Inflammatory macrophage treated with lipopolysaccharide for 1 hour (primary cell): Measurements from ENCODE around the gene SLC7A14.

Experiments
- DNase-seq, 2 donors: peaks; one replicate each; pipeline ENCODE4 v3.0.0-alpha.2; 2020 to 2022

The SLC7A14 gene

DNA sequence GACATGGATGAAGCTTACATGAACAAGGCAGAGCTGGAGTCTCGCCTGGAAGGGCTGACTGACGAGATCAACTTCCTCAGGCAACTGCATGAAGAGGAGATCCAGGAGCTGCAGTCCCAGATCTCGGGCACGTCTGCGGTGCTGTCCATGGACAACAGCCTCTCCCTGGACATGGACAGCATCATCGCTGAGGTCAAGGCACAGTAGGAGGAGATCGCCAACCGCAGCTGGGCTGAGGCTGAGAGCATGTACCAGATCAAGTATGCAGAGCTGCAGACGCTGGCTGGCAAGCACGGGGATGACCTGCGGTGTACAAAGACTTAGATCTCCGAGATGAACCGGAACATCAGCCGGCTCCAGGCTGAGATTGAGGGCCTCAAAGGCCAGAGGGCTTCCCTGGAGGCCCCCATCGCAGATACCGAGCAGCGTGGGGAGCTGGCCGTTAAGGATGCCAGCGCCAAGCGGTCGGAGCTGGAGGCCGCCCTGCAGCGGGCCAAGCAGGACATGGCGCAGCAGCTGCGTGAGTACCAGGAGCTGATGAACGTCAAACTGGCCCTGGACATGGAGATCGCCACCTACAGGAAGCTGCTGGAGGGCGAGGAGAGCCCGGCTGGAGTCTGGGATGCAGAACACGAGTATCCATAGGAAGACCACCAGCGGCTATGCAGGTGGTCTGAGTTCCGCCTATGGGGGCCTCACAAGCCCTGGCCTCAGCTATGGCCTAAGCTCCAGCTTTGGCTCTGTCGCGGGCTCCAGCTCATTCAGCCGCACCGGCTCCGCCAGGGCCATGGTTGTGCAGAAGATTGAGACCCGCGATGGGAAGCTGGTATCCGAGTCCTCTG is 89.6 kb downstream of the SLC7A14 start:
- no peak for DNase-seq

DNA sequence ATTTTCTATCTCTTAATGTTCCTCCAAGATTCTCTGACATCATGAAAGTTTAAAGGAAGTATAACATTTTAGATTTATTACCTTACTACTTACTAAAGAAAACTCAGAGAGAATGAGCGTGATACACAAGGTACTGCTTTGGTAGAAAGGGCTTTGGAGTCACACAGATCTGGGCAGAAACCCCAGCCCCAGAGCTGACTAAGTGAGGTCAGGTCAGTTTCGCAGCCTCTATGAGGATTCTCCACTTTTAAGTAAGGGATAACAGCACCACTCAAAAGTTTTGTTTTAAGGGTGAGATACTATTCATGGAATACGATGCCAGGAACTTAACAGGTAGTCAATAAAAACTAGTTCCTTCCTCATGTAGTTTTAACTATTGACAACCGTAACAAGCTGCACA is 91.1 kb downstream of the SLC7A14 start:
- DNase-seq: no peak

DNA sequence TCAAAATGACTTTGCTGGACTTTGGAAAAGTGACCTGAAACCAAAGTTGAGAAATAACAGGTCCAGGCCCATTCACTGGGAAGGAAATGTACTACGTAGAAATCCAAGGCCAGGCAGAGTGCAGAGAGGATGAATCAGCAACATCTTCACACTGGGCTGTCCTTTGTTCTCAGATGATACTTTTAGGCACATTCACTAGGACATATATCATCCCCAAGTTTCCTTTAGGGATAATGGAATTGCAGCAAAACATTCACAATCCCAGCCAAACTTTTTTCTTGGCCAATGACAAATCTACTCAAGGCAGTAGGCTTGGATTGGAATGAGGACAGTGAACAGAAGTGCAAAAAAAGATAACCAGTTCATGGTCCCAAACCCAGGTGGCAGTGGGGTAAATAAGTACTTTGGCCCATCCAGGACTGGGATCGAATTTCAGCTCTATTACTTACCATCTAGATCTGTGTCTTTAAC is 92.1 kb downstream of the SLC7A14 start:
- no peak for DNase-seq

DNA sequence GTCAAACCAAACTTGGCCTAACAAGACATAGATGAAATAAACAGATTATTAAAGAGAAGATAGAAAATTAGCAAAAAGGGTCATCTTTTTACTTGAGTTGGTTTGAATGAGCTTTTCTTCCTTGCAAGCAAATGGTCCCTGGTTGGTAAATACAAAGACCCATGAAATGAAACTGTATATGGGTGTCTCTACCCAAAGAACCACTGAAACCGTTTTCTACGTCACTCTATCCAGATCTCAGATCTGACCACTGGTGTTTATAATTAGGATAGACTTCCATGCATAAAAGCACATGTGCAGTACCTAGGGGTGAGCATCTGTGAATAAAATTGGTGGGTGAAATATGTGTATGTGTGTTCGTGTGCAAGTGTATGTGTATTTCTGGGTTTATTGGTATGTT is 94.0 kb downstream of the SLC7A14 start:
- DNase-seq: no peak

- DNase-seq: no peak
Measured at GRCh38 chr3:170490828-170491560, 94.9 kb downstream of the SLC7A14 start.

- DNase-seq: no peak
Measured at GRCh38 chr3:170488802-170489201, 97.1 kb downstream of the SLC7A14 start.

- no peak for DNase-seq
Measured at GRCh38 chr3:170487031-170487430, 98.8 kb downstream of the SLC7A14 start.

DNA sequence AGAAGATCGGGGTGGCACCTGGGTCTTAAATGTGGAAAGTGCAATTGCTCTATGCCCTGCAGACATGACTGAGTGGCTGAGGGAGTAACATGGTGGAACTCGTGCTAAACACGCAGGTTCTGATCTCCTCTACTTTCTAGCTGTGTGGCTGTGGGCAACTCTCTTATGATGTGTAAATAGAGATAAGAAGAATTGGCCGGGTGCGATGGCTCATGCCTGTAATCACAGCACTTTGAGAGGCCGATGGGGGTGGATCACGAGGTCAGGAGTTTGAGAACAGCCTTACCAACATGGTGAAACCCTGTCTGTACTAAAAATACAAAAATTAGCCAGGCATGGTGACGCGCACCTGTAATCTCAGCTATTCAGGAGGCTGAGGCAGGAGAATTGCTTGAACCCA is 99.5 kb downstream of the SLC7A14 start:
- no peak for DNase-seq

DNA sequence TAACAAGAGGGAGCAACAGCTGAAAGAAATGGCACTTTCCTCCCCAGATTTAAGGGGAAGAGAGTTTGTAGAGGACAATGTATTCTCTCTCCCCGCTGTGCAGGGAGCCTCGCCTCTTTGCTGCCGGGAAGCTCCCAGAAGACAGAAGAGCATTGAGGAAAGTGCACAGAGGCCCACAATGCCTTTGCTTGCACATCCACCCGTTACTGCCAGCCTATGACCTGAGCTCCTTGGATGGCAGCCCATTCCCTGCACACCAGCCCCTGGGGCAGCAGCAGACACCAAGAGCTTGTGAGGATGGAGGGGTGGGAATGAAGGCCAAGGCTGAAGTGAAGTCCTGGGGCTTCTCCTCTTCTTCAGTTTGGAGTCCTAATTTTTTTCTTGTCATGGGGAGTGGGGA is 100.2 kb downstream of the SLC7A14 start:
- DNase-seq: no peak

DNA sequence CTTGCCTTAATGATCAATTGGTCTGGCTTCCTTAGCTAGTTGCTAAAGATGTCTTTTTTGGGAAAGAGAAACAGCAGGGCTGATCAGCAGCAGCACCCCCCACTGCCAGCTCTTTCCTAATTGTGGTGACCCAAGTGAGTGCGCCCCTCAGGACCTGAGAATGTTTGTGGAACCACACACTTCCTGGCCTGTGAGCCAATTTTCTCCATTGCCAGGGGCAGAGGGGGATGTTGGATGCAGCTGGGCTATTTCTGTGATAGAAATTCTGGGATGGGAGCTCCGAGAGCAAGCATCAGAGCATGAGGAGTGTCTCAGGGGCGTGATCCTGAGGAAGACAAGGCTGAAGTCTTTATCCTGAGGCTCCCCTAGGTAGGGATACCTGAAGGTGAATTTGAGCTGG is 100.6 kb downstream of the SLC7A14 start:
- no peak for DNase-seq

GRCh38 chr3:170484869-170485268 is 101.0 kb downstream of the SLC7A14 start:
- DNase-seq: no peak

DNA sequence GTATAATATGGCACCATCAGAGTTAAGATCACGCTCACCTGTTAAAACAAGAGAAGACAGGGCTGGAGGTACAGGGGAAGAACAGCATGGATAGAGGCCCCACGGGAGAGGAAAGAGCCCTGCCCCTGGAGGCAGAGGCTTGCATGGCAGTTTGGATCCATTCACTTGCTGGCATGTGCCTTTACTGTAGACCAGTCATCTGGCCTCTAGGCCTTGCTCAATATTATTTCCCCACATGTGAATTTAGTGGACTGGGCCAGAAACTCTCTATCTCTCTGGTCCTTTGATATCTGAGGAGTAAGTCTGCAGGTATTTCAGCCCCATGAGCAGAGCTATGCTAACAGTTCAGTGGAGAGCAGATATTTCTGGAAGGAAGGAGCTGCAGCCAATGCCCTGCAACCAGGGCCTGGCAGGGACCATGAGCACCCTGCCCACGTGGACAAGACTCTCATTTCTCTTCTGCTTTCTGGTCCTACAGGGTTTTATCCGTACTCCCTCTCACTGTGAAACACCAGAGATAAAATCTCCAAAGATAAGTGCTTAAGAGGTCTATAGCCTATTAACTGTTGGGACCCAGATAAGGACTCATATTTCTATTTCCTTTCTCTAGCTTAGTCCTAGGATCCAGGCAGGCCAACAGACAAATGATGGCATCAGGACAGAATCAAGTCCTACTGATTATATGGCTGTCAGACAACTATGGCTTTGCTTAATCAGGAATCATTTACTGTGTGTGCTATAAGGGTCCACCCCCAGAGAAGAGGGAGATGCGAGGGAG is 102.2 kb downstream of the SLC7A14 start:
- DNase-seq: no peak

- no peak for DNase-seq
Measured at GRCh38 chr3:170482199-170482598, 103.7 kb downstream of the SLC7A14 start.

- DNase-seq: no peak
Measured at GRCh38 chr3:170480111-170480510, 105.8 kb downstream of the SLC7A14 start.

DNA sequence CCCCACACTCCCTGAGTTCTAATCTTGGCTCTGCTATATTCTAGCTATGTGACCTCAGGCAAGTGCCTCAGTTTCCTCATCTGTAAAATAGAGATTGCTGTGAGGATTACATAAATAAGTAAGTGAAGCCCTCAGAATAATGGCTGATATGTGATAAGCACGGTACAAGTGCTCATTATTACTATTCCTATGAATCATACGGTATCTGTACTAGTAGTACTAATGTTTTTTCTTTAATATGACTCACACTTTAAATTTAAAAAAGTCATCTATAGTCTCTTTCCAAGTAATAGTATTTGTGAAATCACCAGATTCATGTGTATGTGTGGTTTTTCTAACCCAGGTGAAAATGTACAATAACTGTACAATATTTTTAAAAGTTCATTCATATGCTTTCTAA is 108.5 kb downstream of the SLC7A14 start:
- DNase-seq: no peak

DNA sequence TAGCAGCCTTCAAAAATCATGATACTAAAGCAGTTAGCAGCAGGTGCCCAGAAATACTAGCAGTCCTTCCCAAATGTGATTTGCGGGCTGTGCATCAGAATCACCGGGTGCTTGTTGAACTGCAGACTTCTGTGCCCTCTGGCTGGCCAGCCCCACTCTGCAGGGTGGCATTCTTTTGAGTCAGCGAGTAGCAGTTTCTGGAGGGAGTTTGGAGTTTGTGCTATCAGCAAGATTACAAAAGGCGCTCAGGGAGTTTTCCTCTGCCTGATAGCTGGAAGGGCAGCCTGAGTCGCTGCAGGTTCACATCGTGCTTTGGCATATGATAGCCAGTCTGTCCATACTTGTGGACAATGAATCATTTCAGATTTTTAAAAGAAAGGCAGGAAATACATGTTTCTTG is 109.6 kb downstream of the SLC7A14 start:
- DNase-seq: no peak

GRCh38 chr3:170475092-170475685 is 110.7 kb downstream of the SLC7A14 start:
- DNase-seq: no peak

DNA sequence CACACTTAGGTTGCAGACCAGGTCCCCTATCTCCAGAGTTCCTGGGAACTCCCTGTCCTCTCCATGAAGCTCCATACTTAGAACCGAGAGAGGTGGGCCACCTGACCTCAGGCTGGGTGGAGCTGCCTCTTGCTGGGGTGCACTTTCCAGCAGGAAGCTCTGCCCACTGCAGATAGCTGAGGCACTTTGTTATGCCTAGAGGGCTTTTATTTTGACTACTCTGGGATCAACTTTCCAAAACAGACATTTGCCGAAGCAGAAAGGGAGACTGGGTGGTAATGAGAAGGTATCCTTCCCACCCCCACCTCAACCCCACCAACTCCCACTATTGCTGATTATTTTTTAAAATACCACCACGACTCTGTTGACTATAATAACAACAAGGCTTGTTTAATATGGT is 112.5 kb downstream of the SLC7A14 start:
- DNase-seq: no peak

- DNase-seq: no peak
Measured at GRCh38 chr3:170471149-170471548, 114.7 kb downstream of the SLC7A14 start.

DNA sequence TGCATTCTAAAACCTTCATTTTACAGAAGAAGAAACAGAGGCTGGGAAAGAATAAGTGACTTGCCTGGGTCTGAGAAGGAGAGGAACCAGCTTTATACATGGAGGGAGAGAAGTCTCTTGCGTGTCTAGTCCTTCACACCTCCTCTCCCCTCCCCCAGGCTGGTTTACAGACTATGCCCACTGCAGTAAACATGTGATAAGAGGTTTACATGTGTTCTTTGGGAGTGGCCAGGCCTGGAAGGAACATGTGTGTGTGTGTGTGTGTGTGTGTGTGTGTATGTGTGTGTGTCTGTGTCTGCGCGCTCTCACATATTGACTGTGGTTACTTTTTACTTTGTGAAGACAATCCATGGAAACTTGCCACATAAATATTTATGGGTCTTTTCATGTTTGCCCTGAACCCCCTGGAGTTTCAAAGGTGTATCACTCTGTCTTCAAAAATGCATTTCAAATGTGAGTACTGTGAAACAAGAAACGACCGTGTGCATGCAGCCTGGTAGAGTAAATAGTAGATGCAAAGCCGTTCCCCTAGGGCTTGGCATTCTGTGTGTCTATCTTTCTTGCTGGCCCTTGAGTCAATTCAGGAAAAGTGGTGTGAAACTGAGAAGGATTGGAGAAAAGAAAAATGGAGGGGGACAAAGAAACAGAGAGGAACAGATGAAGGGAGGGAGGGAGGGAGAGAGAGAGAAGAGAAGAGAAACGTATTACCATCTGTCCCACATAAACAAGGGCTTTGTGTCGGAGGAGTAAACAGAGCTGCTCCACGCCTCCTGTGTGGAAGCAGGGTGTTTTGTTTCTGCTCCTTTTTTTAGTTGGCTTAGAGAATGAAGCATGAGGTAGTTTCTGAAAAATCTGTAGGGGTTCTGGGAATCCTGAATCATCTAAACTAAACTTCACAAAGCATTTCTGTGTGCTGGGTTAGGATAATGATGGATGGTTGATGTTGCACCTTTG is 115.5 kb downstream of the SLC7A14 start:
- DNase-seq: no peak

- DNase-seq: no peak
Measured at GRCh38 chr3:170469151-170470062, 116.5 kb downstream of the SLC7A14 start.
